H1 (cell line): ENCODE results near the gene LPAR2. TPM values are rescaled to one million over a fixed set of nuclear protein-coding genes. Genes with fewer than 3 reads are reported as not detected.

Experiments used
- CTCF ChIA-PET: fragments of 300-600 bp; sonication (Branson Sonifier 250); formaldehyde crosslinking; loops from one replicate; lab custom pipeline; 2021; ENCODE audit not compliant: partially characterized antibody; lab: Charles Lee
- POLR2A ChIA-PET: fragments of 300-600 bp; sonication (Branson Sonifier 250); formaldehyde crosslinking; loops from one replicate; lab custom pipeline; 2021; ENCODE audit warnings: inconsistent platforms; ENCODE audit not compliant: partially characterized antibody; lab: Charles Lee
- DNase-seq, 2 experiments: peaks; one replicate each; pipeline versions ENCODE4 v3.0.0 to v3.0.0-alpha.2; 2010 to 2022; ENCODE audit warnings: low spot score in 2 of 2, low read depth in 1 of 2, mixed read lengths in 1 of 2
- FAIRE-seq: peaks from 2 replicates; lab custom pipeline; 2011; peaks lifted over from hg19 to GRCh38; lab: Jason Lieb, UNC
- H2AFZ ChIP-seq: 2 replicates; pipeline ENCODE4 v1.8.1; 2012; ENCODE audit warnings: low read length, inconsistent platforms
- H2AK5ac ChIP-seq: 2 replicates; pipeline ENCODE4 v1.6.1; 2013; ENCODE audit warnings: low read depth, low read length
- H2BK120ac ChIP-seq: replicated peaks from 2 replicates; pipeline ENCODE3; 2013; ENCODE audit warnings: low read depth, low read length, inconsistent platforms
- H2BK12ac ChIP-seq: 2 replicates; pipeline ENCODE4 v1.6.1; 2013; ENCODE audit warnings: low read depth, low read length
- H2BK15ac ChIP-seq: 2 replicates; pipeline ENCODE4 v1.6.1; 2013; ENCODE audit warnings: low read length
- H2BK20ac ChIP-seq: 2 replicates; pipeline ENCODE4 v1.6.1; 2013; ENCODE audit warnings: low read length
- H2BK5ac ChIP-seq: 2 replicates; pipeline ENCODE4 v1.6.1; 2013; ENCODE audit warnings: low read depth, low read length
- H3K14ac ChIP-seq: 2 replicates; pipeline ENCODE4 v1.6.1; 2013; ENCODE audit warnings: inconsistent platforms; ENCODE audit not compliant: insufficient read length
- H3K18ac ChIP-seq: 2 replicates; pipeline ENCODE4 v1.6.1; 2013; ENCODE audit warnings: low read length; ENCODE audit errors: extremely low read depth
- H3K23ac ChIP-seq: 2 replicates; pipeline ENCODE4 v1.6.1; 2013; ENCODE audit warnings: inconsistent platforms; ENCODE audit not compliant: insufficient read length
- H3K23me2 ChIP-seq: 2 replicates; pipeline ENCODE4 v1.6.1; 2013; ENCODE audit warnings: low read depth, low read length
- H3K27ac ChIP-seq: 2 replicates; pipeline ENCODE4 v1.6.1; 2011; ENCODE audit warnings: low read depth, low read length, inconsistent platforms
- H3K27me3 ChIP-seq, 4 experiments: replicated peaks in 1 of 4; 1 replicate in 1 of 4; 2 replicates in 3 of 4; pipeline versions ENCODE4 v1.6.1 to v1.8.1; 2011 to 2013; ENCODE audit warnings: low read length in 3 of 4, mild to moderate bottlenecking in 3 of 4, inconsistent platforms in 2 of 4, mixed read lengths in 2 of 4, moderate library complexity in 1 of 4; ENCODE audit not compliant: control insufficient read depth in 3 of 4, insufficient read depth in 3 of 4; ENCODE audit errors: extremely low read depth in 1 of 4
- H3K36me3 ChIP-seq, 4 experiments: 2 replicates each; pipeline versions ENCODE4 v1.6.1 to v1.8.1; 2011 to 2013; ENCODE audit warnings: mild to moderate bottlenecking in 4 of 4, low read length in 3 of 4, moderate library complexity in 2 of 4, control low read depth in 1 of 4, inconsistent platforms in 1 of 4; ENCODE audit not compliant: insufficient read depth in 4 of 4, control insufficient read depth in 2 of 4
- H3K4ac ChIP-seq: replicated peaks from 2 replicates; pipeline ENCODE3; 2013; ENCODE audit warnings: low read length, low read depth, mixed read lengths, inconsistent platforms; ENCODE audit not compliant: insufficient read length
- H3K4me1 ChIP-seq, 4 experiments: replicated peaks in 1 of 4; 1 replicate in 1 of 4; 2 replicates in 3 of 4; pipeline versions ENCODE4 v1.6.1 to v1.8.1; 2011 to 2013; ENCODE audit warnings: low read length in 3 of 4, inconsistent platforms in 2 of 4, mixed read lengths in 1 of 4; ENCODE audit not compliant: insufficient read depth in 4 of 4, control insufficient read depth in 3 of 4
- H3K4me2 ChIP-seq, 2 experiments: 2 replicates each; pipeline versions ENCODE4 v1.6.1 to v1.8.1; 2011 to 2013; ENCODE audit warnings: low read depth in 2 of 2, low read length in 2 of 2, control low read depth in 1 of 2, inconsistent platforms in 1 of 2, mild to moderate bottlenecking in 1 of 2; ENCODE audit not compliant: insufficient read depth in 1 of 2
- H3K4me3 ChIP-seq, 4 experiments: fragments of 200-600, 300-600 bp in 1 of 4; sonication (generic), shearing (Covaris generic), sonication (Bioruptor Twin) in 1 of 4; 2 replicates each; pipeline versions ENCODE4 v1.5.1 to v1.8.1; 2011 to 2016; ENCODE audit warnings: low read length in 4 of 4, low read depth in 3 of 4, control low read depth in 2 of 4, inconsistent platforms in 2 of 4, mild to moderate bottlenecking in 2 of 4, mixed read lengths in 1 of 4, moderate library complexity in 1 of 4; ENCODE audit not compliant: insufficient read depth in 2 of 4; ENCODE audit errors: extremely low read depth in 1 of 4
- H3K56ac ChIP-seq: replicated peaks from 2 replicates; pipeline ENCODE3; 2013; ENCODE audit warnings: low read depth, mild to moderate bottlenecking, mixed read lengths, low read length, inconsistent platforms; ENCODE audit not compliant: insufficient read length
- H3K79me1 ChIP-seq: 2 replicates; pipeline ENCODE4 v1.6.1; 2013; ENCODE audit warnings: low read depth, low read length, control low read depth
- H3K79me2 ChIP-seq, 2 experiments: 2 replicates each; pipeline versions ENCODE4 v1.6.1 to v1.8.1; 2012 to 2013; ENCODE audit warnings: low read length in 2 of 2, mild to moderate bottlenecking in 2 of 2, inconsistent platforms in 1 of 2; ENCODE audit not compliant: insufficient read depth in 2 of 2, control insufficient read depth in 1 of 2
- H3K9ac ChIP-seq, 4 experiments: replicated peaks in 1 of 4; 1 replicate in 1 of 4; 2 replicates in 3 of 4; pipeline versions ENCODE4 v1.6.1 to v1.8.1; 2011 to 2013; ENCODE audit warnings: low read depth in 3 of 4, low read length in 3 of 4, control low read depth in 2 of 4, mild to moderate bottlenecking in 2 of 4, moderate library complexity in 2 of 4, inconsistent platforms in 1 of 4; ENCODE audit errors: extremely low read depth in 1 of 4
- H3K9me3 ChIP-seq, 2 experiments: 2 replicates each; pipeline versions ENCODE4 v1.6.1 to v1.8.1; 2012 to 2013; ENCODE audit warnings: mild to moderate bottlenecking in 2 of 2, moderate library complexity in 2 of 2, control low read depth in 1 of 2, inconsistent platforms in 1 of 2, low read depth in 1 of 2, low read length in 1 of 2, mixed read lengths in 1 of 2; ENCODE audit not compliant: insufficient read depth in 2 of 2
- H4K20me1 ChIP-seq, 2 experiments: replicated peaks in 1 of 2; 2 replicates each; pipeline versions ENCODE3 to v1.8.1; 2011 to 2013; ENCODE audit warnings: inconsistent platforms in 2 of 2, low read length in 2 of 2, mild to moderate bottlenecking in 1 of 2; ENCODE audit not compliant: insufficient read depth in 2 of 2, control insufficient read depth in 1 of 2
- H4K5ac ChIP-seq: 2 replicates; pipeline ENCODE4 v1.6.1; 2013; ENCODE audit warnings: low read length, low read depth, mixed read lengths, inconsistent platforms; ENCODE audit not compliant: insufficient read length
- H4K8ac ChIP-seq: 2 replicates; pipeline ENCODE4 v1.8.0; 2013; ENCODE audit warnings: mild to moderate bottlenecking, moderate library complexity, low read length, inconsistent platforms; ENCODE audit not compliant: insufficient read depth; ENCODE audit errors: extremely low read depth
- H4K91ac ChIP-seq: replicated peaks from 2 replicates; pipeline ENCODE3; 2013; ENCODE audit warnings: low read length, mixed read lengths, inconsistent platforms; ENCODE audit not compliant: insufficient read length
- BCL11A ChIP-seq, 2 experiments: IDR thresholded peaks; one replicate each; pipeline ENCODE4 v1.6.1; 2011; ENCODE audit warnings: low read depth in 2 of 2, low read length in 2 of 2, mild to moderate bottlenecking in 2 of 2
- CHD2 ChIP-seq: IDR thresholded peaks from 2 replicates; pipeline ENCODE4 v1.6.1; 2012; ENCODE audit warnings: low read length, improper control_type of control experiment
- NRF1 ChIP-seq: IDR thresholded peaks from 2 replicates; pipeline ENCODE4 v1.6.1; 2011; ENCODE audit warnings: mild to moderate bottlenecking, low read depth, low read length, improper control_type of control experiment
- RBBP5 ChIP-seq: IDR thresholded peaks from 2 replicates; pipeline ENCODE4 v1.7.1; 2012; ENCODE audit warnings: low read depth, mild to moderate bottlenecking, inconsistent platforms, low read length, moderate library complexity, borderline replicate concordance
- SAP30 ChIP-seq: fragments of 300-600 bp; sonication (generic); IDR thresholded peaks from 2 replicates; pipeline ENCODE4 v1.7.1; 2012; ENCODE audit warnings: low read length, moderate library complexity, mild to moderate bottlenecking, inconsistent platforms; ENCODE audit not compliant: insufficient read depth, insufficient replicate concordance
- WGBS, 2 experiments: shearing (Covaris generic) in 1 of 2; methylation state at CpG; one replicate each; pipeline versions ENCODE4 v1.1.6 to v1.1.7; 2013 to 2015; ENCODE audit warnings: low lambda C conversion rate in 2 of 2, mixed read lengths in 2 of 2, inconsistent platforms in 1 of 2, low coverage in 1 of 2, missing lambda C conversion rate in 1 of 2; ENCODE audit not compliant: insufficient replicate concordance in 2 of 2, insufficient coverage in 1 of 2, insufficient read length in 1 of 2; ENCODE audit errors: extremely low coverage in 1 of 2, missing lambda C conversion rate in 1 of 2; 5-methylcytosine and 5-hydroxymethylcytosine counted together
- polyA plus RNA-seq, 7 experiments: library from polyadenylated mRNA; depleted of rRNA in 3 of 7; stranded (reverse) in 5 of 7; unstranded in 2 of 7; fragments of >200 nt in 5 of 7; fragments of 200-250 nt in 2 of 7; gene quantifications; 1 replicate in 5 of 7; 2 replicates in 1 of 7; 4 replicates in 1 of 7; pipeline versions ENCODE4 v1.2.1 to v1.2.3, GENCODE V29; 2011 to 2013; ENCODE audit warnings: missing spikeins in 2 of 7, mixed read lengths in 2 of 7
- total RNA-seq: library from RNA; stranded (reverse); fragmentation: NEBNext Ultra II Directional; extraction: Animal tissue kit (Norgen Biotek cat#: 25700); gene quantifications from 2 replicates; pipeline ENCODE4 v1.2.1, GENCODE V29; 2021

LPAR2 gene
- total and polyA plus RNA-seq, 2 of the 8 experiments (the other 6 are each of a cell fraction or from before 2014, with no cell fraction given) = 47.6 to 70.2 TPM

- Histone ChIP-seq H3K27ac (no peak overlapping the region), H3K4me1 (peaks cover 0 to 8% (median 6%) of the 10 kb centered on the region in 4 experiments; a peak in 5 of 7 replicates), H3K23me2 (no peaks in the 10 kb centered on the region; the same call in 1 of the 2 replicates), H2BK20ac (no peak overlapping the region), H4K91ac (no peak overlapping the region), H3K23ac (no peak overlapping the region), H3K9me3 (no peaks in the 10 kb centered on the region), H3K79me2 (no peaks in the 10 kb centered on the region), H2BK15ac (no peak overlapping the region), H3K56ac (no peak overlapping the region), H3K9ac (no peak overlapping the region), H2AK5ac (no peak overlapping the region), H4K8ac (no peak overlapping the region; the same call in 1 of the 2 replicates), H2AFZ (no peak overlapping the region), H3K79me1 (peaks cover 2% of the 10 kb centered on the region; the same call in 1 of the 2 replicates), H3K4me2 (no peak overlapping the region), H3K4ac (no peak overlapping the region), H2BK12ac (no peak overlapping the region), H2BK5ac (no peak overlapping the region), H4K20me1 (peaks cover 0 to 9% of the 10 kb centered on the region in 2 experiments), H3K18ac (no peak overlapping the region), H3K36me3 (peaks cover 4 to 12% (median 11%) of the 10 kb centered on the region in 4 experiments; a peak in 7 of 8 replicates), H2BK120ac (no peak overlapping the region), H4K5ac (no peak overlapping the region), H3K14ac (no peak overlapping the region), H3K4me3 (no peak overlapping the region), H3K27me3 (no peaks in the 10 kb centered on the region)
- FAIRE-seq (no peak), DNase-seq (no peak)
- ChIA-PET CTCF (interaction anchor here (1.2 to 2.5 kb wide), 2 partner anchors 9 to 31 kb away, joined by 3 to 9 read pairs; partner anchors contain the start of gene GMIP), POLR2A (interaction anchor here (1.4 to 1.6 kb wide), 2 partner anchors 9 to 19 kb away, joined by 5 read pairs; no protein-coding TSS in a partner anchor)
- TF ChIP-seq SAP30 = no peak
- no peak for TF ChIP-seq RBBP5
- no peak for TF ChIP-seq BCL11A (IDR thresholded peaks at IDR 0.05; ENCODE audit: low read depth in 2 of 2, low read length in 2 of 2)
- no peak for TF ChIP-seq NRF1
- TF ChIP-seq CHD2 = no peak
- WGBS, 2 experiments = 93% methylated on average over 32 of the region's 36 CpGs; no CpG with 5 or more reads in 1 of the 2 experiments
These were observed 6.7 kb upstream of the LPAR2 start for GRCh38 chr19:19634516-19635312.
